Anterior cingulate cortex (tissue), 58 donors: ENCODE measurements around the gene ADH5.
"Not testable (repeated sequence)": the region's sequence is repeated elsewhere in the genome, so short reads cannot be mapped to it uniquely, and the experiment has no call there.

Experiments
- DNase-seq, 58 donors: peaks; one replicate each; lab custom pipeline; 2025; lab: John Stamatoyannopoulos, UW

Gene ADH5

DNA sequence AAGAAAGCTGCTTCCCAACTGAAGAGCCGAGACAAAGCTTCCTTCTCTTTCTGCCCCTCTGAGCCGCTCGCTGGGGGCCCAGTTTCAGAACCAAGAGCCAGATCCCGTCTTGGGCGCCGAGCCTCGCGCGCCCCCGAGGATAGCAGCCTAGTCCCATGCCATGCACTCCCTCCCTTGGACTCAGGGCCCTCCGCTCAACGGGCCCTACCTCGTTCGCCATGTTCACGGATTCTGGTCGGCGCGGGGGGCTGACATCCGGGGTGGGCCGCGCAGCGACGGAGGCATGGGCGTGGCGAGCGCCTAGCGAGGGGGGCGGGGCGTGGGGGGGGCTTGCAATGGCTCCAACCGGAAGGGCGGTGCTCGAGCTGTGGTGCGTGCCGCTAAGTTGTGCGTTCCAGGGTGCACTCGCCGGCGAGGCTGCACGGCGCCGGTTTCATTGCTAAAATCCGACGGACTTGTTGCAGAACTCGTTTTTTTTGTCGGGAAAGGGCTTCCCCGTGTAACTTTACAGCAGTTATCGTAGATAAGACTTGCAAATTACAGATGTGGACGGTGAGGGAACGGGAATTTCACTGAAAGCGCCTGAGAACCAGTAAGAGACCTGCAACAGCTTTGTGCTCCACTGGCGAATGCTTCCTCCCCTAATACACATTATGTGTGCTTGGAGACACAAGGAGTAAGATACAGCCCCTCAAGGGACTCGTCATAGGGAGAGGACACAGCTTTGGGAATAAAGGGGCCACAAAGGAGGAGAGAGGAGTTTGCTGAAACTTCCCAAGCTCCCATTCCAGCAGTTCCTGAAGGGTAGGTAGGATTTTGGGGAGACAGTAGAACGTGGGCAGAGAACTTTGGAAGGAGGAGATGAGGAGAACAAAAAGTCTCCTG, at the start of gene ADH5:
TSS of gene ADH5 (minus strand) at position 308 of the 885 bp plus-strand sequence. CDS start at position 220, 88 bp downstream.
- peak; percentile 31 to 89 (median 78) for DNase-seq

DNA sequence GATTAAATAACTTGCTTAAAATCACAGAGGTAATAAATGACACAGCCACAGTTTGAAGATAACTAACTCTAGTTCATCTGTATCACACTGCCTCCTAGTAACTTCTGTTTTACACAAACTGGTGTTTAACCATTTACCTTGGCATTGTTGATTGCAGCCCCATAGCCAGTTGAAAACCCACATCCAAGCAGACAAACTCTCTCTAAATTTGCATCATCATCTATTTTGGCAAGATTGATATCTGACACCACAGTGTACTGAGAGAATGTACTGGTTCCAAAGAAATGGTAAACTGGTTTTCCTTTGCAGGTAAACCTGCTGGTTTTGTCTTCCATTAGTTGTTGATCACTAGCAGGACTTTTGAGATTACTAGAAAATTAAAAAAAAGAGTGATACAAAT, 47.7 kb upstream of the ADH5 start:
- no peak for DNase-seq

- no peak for DNase-seq
Measured at GRCh38 chr4:99135541-99136162, 47.1 kb upstream of the ADH5 start.

GRCh38 chr4:99134586-99134985, 46.0 kb upstream of the ADH5 start:
- DNase-seq: no peak

- DNase-seq: no peak
Measured at GRCh38 chr4:99131378-99131777, 42.8 kb upstream of the ADH5 start.

- DNase-seq: no peak
Measured at GRCh38 chr4:99126376-99126775, 37.8 kb upstream of the ADH5 start.

DNA sequence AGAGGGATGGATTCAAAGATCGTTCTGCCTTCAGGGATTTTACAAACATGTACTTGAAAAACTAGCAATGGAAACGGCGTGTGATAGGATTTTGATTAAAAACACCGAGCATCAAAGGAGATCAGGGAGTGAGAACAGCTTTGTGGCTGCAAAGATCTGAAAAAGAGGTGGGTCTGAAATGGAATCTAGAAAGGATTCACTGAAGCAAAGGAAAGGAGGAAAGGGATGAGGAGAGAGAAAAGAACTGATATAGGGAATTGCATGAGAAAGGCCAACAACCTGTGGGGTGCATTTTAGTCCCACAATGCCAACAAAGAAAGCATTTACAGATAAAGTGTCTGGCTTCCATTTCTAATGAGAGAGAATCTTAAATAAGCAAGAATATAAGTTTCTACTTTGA, 32.4 kb upstream of the ADH5 start:
- no peak for DNase-seq

- DNase-seq: no peak
Measured at GRCh38 chr4:99120501-99120900, 31.9 kb upstream of the ADH5 start.

GRCh38 chr4:99117876-99118693, 29.5 kb upstream of the ADH5 start:
- DNase-seq: no peak

DNA sequence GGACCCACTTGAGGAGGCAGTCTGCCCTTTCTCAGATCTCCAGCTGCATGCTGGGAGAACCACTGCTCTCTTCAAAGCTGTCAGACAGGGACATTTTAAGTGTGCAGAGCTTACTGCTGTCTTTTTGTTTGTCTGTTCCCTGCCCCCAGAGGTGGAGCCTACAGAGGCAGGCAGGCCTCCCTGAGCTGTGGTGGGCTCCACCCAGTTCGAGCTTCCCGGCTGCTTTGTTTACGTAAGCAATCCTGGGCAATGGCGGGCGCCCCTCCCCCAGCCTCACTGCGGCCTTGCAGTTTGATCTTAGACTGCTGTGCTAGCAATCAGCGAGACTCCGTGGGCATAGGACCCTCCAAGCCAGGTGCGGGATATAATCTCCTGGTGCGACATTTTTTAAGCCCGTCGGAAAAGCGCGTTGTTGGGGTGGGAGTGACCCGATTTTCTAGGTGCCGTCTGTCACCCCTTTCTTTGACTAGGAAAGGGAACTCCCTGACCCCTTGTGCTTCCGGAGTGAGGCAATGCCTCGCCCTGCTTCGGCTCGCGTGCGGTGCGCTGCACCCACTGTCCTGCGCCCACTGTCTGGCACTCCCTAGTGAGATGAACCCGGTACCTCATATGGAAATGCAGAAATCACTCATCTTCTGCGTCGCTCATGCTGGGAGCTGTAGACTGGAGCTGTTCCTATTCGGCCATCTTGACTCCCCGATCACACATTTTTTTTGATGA, 28.7 kb upstream of the ADH5 start:
- not testable (repeated sequence) for DNase-seq

DNA sequence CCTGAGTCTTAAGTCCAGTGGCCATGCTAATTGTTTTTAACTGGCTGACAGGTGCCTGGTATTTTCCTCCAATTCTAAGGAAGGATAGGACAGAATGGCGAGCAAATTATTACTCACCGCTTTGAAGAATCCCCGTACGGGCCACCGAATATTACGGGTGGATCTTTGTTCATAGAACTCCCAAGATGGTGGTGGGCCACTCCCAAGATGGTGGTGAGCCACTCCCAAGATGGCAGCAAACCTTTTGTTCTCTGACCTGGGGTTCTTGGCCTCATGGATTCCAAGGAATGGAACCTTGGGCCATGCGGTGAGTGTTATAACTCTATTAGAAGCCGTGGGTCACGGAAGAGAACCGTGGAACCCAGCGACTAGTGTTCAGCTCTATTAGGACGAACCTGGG, 20.7 kb upstream of the ADH5 start:
- DNase-seq: not testable (repeated sequence)

- no peak for DNase-seq
Measured at GRCh38 chr4:99104153-99104552, 15.6 kb upstream of the ADH5 start.

DNA sequence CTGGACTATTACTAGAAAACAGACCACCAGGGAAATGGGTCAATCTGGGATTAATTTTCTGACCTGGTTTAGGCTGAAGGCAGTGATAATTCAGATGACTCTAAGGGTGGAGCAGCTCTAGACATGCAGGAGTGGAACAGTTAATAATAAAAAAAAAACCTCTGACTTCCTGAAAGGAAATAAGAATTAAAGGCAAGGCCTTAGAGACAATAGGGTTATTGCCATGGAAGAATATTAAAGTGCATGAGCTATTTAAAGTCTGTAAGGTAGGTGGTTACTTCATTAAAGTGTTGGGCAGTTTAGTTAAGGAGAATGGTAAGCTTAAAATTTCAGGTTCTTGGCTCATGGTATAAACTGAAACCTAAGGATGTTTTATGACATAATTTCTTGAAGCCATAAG, 14.6 kb upstream of the ADH5 start:
- DNase-seq: no peak

GRCh38 chr4:99102634-99103033, 14.0 kb upstream of the ADH5 start:
- no peak for DNase-seq

DNA sequence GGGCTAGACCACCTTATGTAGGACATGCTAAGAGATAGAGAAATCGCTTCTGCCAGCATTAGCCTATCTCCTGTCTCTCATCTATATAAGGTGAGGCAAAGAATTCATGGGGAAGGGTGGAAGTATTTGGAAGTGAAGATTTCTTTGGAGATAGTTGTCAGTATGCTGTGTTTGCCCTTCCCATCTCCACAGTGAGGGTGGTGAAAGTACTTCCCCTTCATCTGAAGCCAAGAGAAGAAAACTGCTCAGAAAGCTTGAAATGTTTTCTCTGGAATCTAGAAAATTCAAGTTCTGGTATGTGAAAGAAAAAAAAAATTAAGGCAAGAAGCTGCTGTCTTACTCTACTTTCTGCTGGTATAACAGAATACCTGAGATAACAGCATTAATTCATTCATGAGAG, 12.3 kb upstream of the ADH5 start:
- no peak for DNase-seq

- not testable (repeated sequence) for DNase-seq
Measured at GRCh38 chr4:99099814-99100213, 11.2 kb upstream of the ADH5 start.

GRCh38 chr4:99099311-99099710, 10.7 kb upstream of the ADH5 start:
- no peak for DNase-seq

- DNase-seq: not testable (repeated sequence)
Measured at GRCh38 chr4:99091841-99092240, 3.3 kb upstream of the ADH5 start.

DNA sequence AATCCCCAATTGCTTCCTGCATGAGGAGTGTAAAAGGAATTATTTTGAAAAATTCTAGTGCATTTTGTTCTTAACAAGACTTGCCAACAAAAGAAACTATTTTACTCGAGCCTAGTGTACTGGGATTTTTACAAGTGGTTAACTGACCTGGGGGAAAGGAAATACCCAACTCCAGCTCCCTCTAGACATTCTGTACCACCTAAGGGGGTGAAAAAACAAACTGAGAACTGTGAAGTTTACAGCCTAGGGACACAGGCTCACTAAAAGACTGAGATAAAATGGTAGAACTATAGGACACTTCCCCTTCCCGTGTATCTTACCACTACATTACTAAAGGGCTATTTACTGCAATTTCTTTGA, 2.6 kb upstream of the ADH5 start:
- no peak for DNase-seq

DNA sequence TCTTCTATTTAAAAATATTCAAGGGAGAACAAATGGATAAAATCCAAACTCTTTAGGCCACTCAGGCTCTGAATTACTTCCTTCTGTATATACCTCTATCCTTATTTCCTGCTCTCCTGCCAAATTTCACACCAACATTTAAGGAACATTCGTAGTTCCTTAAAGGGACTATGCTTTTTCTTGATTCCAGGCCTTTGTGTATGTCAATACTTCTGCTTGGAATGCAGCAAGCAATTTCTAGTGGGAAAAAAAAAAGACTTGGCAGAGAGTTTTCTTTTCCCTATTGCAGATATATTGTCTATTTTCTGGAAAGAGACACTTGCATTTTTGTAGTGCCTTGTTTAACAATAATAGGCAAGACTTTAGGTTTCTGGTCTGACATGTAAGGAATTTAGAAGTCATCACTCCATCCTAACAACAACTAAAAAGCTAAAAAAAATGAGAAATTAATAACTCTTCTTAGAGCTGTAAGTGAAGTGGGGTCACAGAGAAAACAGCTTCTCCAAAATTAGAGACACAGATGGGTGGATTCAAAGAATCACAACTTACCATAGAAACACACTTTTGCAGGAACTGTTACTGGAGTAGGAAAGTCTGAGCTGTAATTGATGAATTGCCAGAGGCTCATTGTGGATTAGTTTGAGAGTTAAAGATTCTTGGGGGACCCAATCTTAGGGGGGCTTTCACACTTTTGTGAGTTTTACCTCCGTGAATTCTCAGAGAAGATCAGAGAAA, 2.1 kb upstream of the ADH5 start:
- DNase-seq: no peak
